ENCODE data around the gene TSHZ3. TPM values are rescaled to one million over a fixed set of nuclear protein-coding genes. Genes with fewer than 3 reads are reported as not detected.

Gene TSHZ3
- total RNA-seq, 4 donors from 2014 or later = 15.0 to 18.8 (median 18.1) TPM

DNA sequence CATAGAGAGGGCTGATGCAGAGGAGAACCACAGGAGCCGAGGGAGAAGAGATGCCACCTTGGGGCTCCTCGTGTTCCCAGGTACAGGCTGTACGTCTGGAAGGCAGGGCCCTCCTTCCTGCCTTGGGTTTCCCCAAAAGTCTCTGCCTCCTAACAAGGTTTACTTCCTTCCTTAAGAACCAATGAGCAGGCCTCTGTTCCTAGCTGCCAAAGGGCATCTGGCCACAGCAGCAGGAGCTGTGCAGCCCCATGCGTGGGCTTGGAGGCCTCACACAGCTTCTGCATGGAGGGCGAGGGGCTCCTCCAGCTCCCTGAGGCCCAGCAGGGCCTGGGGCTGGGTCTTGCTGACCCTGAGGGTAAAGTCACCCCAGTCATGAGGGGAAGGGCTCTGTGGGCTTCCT lies 40.6 kb upstream of the TSHZ3 start:
- no peak overlapping the region for H3K27ac ChIP-seq
- whole genome bisulfite sequencing, 2 donors = 96 to 98% methylated on average over 5 of the region's 5 CpGs
- no peaks in the 10 kb centered on the region for H3K36me3 ChIP-seq
- no peak overlapping the region for H3K4me3 ChIP-seq (replicated peaks in 1 of 3)
- no peaks in the 10 kb centered on the region for H3K9me3 ChIP-seq
- no peak for TF ChIP-seq CTCF (IDR thresholded peaks at IDR 0.05)
- TF ChIP-seq POLR2A (IDR thresholded peaks at IDR 0.05) = no peak
- DNase-seq = no peak
- H3K4me1 ChIP-seq = peaks cover 19 to 22% of the 10 kb centered on the region in 2 donors
- no peaks in the 10 kb centered on the region for H3K27me3 ChIP-seq
- intact Hi-C loops (cut with DNase I) = no loop called here

GRCh38 chr19:31387717-31388301 lies 38.6 kb upstream of the TSHZ3 start:
- TF ChIP-seq CTCF (IDR thresholded peaks at IDR 0.05) = no peak
- TF ChIP-seq POLR2A (IDR thresholded peaks at IDR 0.05) = no peak
- Histone ChIP-seq H3K4me3 (replicated peaks in 1 of 3) (no peak overlapping the region), H3K36me3 (no peaks in the 10 kb centered on the region), H3K27me3 (no peaks in the 10 kb centered on the region), H3K9me3 (no peaks in the 10 kb centered on the region), H3K27ac (peak overlapping the region; percentile 72 to 90 (median 89)), H3K4me1 (peaks cover 19 to 22% of the 10 kb centered on the region in 2 donors)
- WGBS, 2 donors = 87% methylated on average over 16 of the region's 16 CpGs
- DNase-seq = no peak
- intact Hi-C loops (cut with DNase I) = no loop called here

DNA sequence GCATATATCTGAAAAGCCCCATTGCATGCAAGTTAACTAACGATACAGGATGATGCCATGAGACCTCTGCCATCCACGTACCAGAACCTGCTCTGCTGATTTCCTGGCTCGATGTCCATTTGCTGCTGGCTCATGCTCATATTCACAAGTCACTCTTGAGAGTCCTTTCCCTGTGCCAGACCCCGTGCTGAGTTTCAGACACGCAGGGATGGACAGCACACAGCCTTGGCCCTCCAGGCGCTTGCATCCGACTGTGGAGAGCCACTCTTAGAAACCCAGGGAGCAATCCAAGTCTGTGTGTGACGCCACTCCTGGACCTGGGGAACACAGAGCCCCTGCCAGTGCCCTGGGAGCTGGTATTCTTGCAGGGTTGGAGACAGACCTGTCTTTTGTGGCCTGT lies 37.6 kb upstream of the TSHZ3 start:
- DNase-seq = peak; percentile 93 to 99
- intact Hi-C loops (cut with DNase I) = no loop called here
- Histone ChIP-seq H3K4me1 (peaks cover 19 to 22% of the 10 kb centered on the region in 2 donors), H3K27ac (peak overlapping the region; percentile 72 to 90 (median 89)), H3K27me3 (no peaks in the 10 kb centered on the region), H3K36me3 (no peaks in the 10 kb centered on the region), H3K9me3 (no peaks in the 10 kb centered on the region), H3K4me3 (replicated peaks in 1 of 3) (no peak overlapping the region)
- TF ChIP-seq POLR2A (IDR thresholded peaks at IDR 0.05) (no peak), CTCF (IDR thresholded peaks at IDR 0.05) (peak in 1 of 6 experiments; percentile 16)
- WGBS, 2 donors = 56 to 59% methylated on average over 5 to 8 of the region's 8 CpGs

DNA sequence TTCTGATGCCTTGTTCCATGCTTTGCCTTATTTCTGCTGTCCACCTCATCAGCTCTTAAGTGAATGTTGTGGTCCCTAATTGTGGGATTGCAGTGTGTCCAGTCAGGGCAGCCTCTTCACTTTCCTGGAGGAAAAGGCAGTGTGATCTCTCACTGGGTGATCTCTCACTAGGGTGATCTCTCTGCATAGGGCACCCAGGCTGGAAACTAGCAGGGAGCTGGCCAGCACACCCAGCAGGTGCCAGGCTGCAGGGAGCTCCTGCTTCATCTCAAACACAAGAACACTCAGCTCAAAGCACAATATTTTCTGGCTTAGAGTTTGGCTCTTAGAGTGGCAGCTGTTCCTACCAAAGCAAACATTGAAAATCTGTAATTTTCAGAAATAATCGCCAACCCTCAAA lies 36.5 kb upstream of the TSHZ3 start:
- Histone ChIP-seq H3K36me3 (no peaks in the 10 kb centered on the region), H3K9me3 (no peaks in the 10 kb centered on the region), H3K4me1 (peaks cover 19 to 22% of the 10 kb centered on the region in 2 donors), H3K27ac (peak overlapping the region; percentile 34 to 80 (median 70)), H3K27me3 (no peaks in the 10 kb centered on the region), H3K4me3 (replicated peaks in 1 of 3) (no peak overlapping the region)
- TF ChIP-seq POLR2A (IDR thresholded peaks at IDR 0.05) (no peak), CTCF (IDR thresholded peaks at IDR 0.05) (no peak)
- DNase-seq = peak; percentile 48 to 67
- 31 to 75% methylated on average over 1 of the region's 1 CpG for WGBS, 2 donors
- intact Hi-C loops (cut with DNase I) = no loop called here

- no peak for DNase-seq
- H3K36me3 ChIP-seq = no peaks in the 10 kb centered on the region
- H3K9me3 ChIP-seq = no peaks in the 10 kb centered on the region
- H3K4me3 ChIP-seq (replicated peaks in 1 of 3) = no peak overlapping the region
- no peaks in the 10 kb centered on the region for H3K27me3 ChIP-seq
- intact Hi-C loops (cut with DNase I) = no loop called here
- no peak overlapping the region for H3K27ac ChIP-seq
- H3K4me1 ChIP-seq = peaks cover 19 to 22% of the 10 kb centered on the region in 2 donors
- TF ChIP-seq POLR2A (IDR thresholded peaks at IDR 0.05) (no peak), CTCF (IDR thresholded peaks at IDR 0.05) (no peak)
- 70 to 94% methylated on average over 1 of the region's 1 CpG for WGBS, 2 donors
These were observed 34.3 kb upstream of the TSHZ3 start for GRCh38 chr19:31383553-31383952.
